ENCODE data around the gene LASP1. TPM values are rescaled to one million over a fixed set of nuclear protein-coding genes. Genes with fewer than 3 reads are reported as not detected.
A peak's percentile ranks its signal among the peaks of the same experiment; 100 is the strongest.
"Not testable (repeated sequence)": the region's sequence is repeated elsewhere in the genome, so short reads cannot be mapped to it uniquely, and the experiment has no call there.

The LASP1 gene
- total RNA-seq, 2 donors from 2014 or later, result 70.3 to 76.1 TPM

DNA sequence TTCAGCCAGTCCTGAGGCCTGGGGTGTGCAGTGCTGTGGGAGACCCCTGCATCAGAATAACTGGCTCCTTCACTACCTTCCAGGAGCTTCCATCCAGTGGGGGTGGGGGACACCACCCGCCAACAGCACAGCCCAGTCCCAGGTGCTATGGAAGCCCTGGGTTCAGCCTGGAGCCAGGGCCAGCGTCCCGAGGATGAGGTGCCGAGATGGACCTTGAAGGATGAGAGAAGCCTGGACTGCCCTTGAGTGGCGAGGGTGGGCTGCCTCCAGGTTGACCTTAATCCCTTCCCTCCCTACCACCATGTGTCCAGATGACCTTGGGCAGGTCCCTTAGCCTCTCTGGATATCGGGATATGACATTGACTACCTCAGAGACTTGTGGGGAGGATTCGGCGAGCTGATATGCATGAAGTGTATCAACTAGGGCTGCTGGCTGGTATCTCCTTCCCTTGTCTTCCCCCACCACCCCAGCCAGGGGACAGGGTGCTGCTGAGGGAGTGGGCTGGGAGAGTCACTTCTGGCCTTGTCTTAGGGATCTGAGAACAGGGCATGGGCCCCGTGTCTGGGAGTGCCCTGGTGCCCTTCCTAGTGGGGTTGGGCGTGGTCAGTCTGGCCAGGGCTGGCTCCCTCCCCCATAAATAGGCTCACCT is 41.3 kb downstream of the LASP1 start:
- no peak for ATAC-seq
- no peaks in the 10 kb centered on the region for H3K27me3 ChIP-seq
- peak in 1 of 4 donors; percentile 9 for DNase-seq
- peak overlapping the region in 3 of 4 donors; percentile 66 to 72 (median 67) for H3K27ac ChIP-seq
- no peak for TF ChIP-seq POLR2A (IDR thresholded peaks at IDR 0.05)
- TF ChIP-seq, protein P1, sequence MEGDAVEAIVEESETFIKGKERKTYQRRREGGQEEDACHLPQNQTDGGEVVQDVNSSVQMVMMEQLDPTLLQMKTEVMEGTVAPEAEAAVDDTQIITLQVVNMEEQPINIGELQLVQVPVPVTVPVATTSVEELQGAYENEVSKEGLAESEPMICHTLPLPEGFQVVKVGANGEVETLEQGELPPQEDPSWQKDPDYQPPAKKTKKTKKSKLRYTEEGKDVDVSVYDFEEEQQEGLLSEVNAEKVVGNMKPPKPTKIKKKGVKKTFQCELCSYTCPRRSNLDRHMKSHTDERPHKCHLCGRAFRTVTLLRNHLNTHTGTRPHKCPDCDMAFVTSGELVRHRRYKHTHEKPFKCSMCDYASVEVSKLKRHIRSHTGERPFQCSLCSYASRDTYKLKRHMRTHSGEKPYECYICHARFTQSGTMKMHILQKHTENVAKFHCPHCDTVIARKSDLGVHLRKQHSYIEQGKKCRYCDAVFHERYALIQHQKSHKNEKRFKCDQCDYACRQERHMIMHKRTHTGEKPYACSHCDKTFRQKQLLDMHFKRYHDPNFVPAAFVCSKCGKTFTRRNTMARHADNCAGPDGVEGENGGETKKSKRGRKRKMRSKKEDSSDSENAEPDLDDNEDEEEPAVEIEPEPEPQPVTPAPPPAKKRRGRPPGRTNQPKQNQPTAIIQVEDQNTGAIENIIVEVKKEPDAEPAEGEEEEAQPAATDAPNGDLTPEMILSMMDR (IDR thresholded peaks at IDR 0.05), result no peak
- intact Hi-C loops (cut with DNase I), result no loop called here
- peaks cover 15 to 17% of the 10 kb centered on the region in 2 donors for H3K36me3 ChIP-seq (replicated peaks in 1 of 2; ENCODE audit: insufficient read depth in 1 of 2, low read depth in 2 of 2)
- H3K4me1 ChIP-seq, result peaks cover 32% of the 10 kb centered on the region
- H3K9me3 ChIP-seq, result no peaks in the 10 kb centered on the region
- H3K4me3 ChIP-seq, result no peak overlapping the region
- WGBS, 2 donors, result 82 to 100% methylated on average over 1 to 10 of the region's 10 CpGs

DNA sequence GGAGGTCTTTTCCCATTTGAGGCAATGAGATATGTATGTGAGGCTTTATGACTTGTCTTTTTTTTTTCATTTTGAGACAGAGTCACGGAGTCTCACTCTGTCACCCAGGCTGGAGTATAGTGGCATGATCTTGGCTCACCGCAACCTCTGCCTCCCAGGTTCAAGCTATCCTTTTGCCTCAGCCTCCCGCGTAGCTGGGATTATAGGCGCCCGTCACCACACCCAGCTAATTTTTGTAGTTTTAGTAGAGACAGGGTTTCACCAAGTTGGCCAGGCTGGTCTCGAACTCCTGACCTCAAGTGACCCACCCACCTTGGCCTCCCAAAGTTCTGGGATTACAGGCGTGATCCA is 41.8 kb downstream of the LASP1 start:
- 92 to 96% methylated on average over 8 of the region's 8 CpGs for WGBS, 2 donors
- DNase-seq, result peak in 1 of 4 donors; percentile 8
- H3K9me3 ChIP-seq; ATAC-seq; H3K4me3 ChIP-seq; intact Hi-C loops (cut with DNase I); H3K27me3 ChIP-seq: not testable (repeated sequence)
- Histone ChIP-seq H3K27ac (peak overlapping the region; percentile 66 to 72 (median 67)), H3K4me1 (peaks cover 32% of the 10 kb centered on the region), H3K36me3 (replicated peaks in 1 of 2; ENCODE audit: insufficient read depth in 1 of 2, low read depth in 2 of 2) (peaks cover 15 to 19% of the 10 kb centered on the region in 2 donors)

DNA sequence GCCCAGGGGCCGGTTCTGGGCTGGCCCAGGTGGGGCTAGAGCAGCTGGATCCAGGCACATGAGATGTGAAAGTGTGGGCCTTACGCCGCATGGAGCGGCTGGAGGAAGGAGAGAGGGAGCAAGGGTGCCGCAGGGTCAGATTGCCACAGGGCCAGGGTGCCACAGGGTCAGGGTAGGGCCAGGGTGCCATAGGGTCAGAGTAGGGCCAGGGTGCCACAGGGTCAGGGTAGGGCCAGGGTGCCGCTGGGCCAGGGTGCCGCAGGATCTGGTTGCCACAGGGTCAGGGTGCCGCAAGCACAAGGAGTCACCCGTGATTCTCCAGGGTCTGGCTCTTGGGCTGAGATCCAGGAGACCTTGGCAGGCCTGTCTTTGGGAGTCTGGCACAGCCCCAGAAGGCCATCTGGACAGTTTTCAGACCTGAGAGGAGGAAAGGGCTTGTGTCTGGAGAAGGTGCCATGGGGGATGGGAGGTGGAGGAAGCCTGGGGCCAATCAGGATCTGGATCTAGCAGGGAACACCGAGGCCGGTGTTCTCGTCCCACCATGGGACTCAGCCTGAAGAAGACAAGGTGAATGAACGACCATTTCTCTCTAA is 42.5 kb downstream of the LASP1 start:
- Histone ChIP-seq H3K4me1 (peaks cover 32% of the 10 kb centered on the region), H3K4me3 (no peak overlapping the region), H3K27ac (peak overlapping the region; percentile 66 to 72 (median 67)), H3K36me3 (replicated peaks in 1 of 2; ENCODE audit: insufficient read depth in 1 of 2, low read depth in 2 of 2) (peaks cover 15 to 22% of the 10 kb centered on the region in 2 donors), H3K9me3 (no peaks in the 10 kb centered on the region), H3K27me3 (no peaks in the 10 kb centered on the region)
- no peak for TF ChIP-seq POLR2A (IDR thresholded peaks at IDR 0.05)
- TF ChIP-seq, protein P1 (IDR thresholded peaks at IDR 0.05), result no peak
- intact Hi-C loops (cut with DNase I), result no loop called here
- ATAC-seq, result peak; percentile 89
- peak; percentile 89 to 95 (median 92) for DNase-seq
- WGBS, 2 donors, result 48 to 63% methylated on average over 13 of the region's 13 CpGs

DNA sequence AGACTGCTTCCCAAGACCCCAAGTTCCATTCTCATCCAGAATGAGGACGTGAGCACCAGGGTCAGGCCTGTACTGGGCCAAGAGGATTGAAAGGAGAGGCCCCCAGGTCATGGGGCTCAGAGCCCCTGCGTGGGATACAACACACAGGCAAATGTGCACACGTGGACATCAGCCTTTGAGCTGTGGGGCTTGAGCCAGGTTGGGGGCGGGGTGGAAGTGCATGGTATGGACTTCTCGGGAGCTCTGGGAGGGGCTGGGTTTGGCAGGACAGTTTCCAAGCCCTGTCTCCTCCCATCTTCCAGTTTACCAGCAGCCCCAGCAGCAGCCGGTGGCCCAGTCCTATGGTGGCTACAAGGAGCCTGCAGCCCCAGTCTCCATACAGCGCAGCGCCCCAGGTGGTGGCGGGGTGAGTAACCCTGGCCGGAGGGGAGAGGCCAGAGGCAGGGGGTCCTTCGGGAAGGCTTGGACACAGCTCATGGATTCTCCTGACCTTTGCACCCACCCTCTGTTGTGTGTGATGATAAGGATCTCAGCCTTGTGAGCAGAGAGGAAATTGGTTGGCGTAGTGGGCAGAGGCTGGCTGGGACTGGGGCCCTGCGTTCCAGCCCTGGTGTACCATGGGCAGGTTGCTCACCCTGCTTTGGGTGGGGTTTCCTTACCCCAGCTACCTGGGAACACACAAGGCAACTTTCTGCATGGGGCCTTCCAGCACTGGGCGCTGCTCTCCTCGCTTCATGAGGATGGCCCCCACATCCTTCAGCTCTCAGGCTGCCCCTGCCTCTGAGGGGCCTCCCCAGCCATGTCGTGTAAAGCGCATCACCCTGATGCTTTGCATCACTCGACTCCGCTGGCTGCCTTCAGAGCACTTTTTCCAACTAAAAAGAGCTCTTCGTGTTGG is 45.1 kb downstream of the LASP1 start:
- H3K4me1 ChIP-seq, result peaks cover 25% of the 10 kb centered on the region
- H3K36me3 ChIP-seq (replicated peaks in 1 of 2; ENCODE audit: insufficient read depth in 1 of 2, low read depth in 2 of 2), result peaks cover 26 to 41% of the 10 kb centered on the region in 2 donors
- H3K9me3 ChIP-seq, result no peaks in the 10 kb centered on the region
- intact Hi-C loops (cut with DNase I), result no loop called here
- ATAC-seq (no peak), DNase-seq (no peak)
- 77 to 89% methylated on average over 8 to 20 of the region's 20 CpGs for WGBS, 2 donors
- no peak overlapping the region for H3K27ac ChIP-seq
- no peaks in the 10 kb centered on the region for H3K27me3 ChIP-seq
- no peak overlapping the region for H3K4me3 ChIP-seq
- TF ChIP-seq, protein P1 (IDR thresholded peaks at IDR 0.05), result no peak
- no peak for TF ChIP-seq POLR2A (IDR thresholded peaks at IDR 0.05)

DNA sequence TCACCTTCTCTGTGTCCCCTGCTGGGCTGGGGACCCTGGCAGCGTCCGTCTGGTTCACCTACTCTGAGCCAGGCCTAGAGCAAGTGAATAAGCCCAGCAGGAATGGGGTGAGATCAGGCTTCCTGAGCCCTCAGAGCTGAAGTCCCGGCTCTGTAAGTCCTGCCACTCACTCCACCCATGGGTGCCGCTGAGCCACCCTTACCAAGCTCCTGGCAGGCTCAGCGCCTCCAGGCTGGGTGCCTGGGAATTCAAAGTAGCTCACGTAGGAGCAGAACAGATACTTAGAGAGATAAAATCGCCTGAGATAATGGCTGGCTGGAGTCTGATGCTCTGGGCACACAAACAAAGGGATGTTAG is 45.8 kb downstream of the LASP1 start:
- no peak overlapping the region for H3K4me3 ChIP-seq
- no peaks in the 10 kb centered on the region for H3K9me3 ChIP-seq
- DNase-seq (no peak), ATAC-seq (no peak)
- H3K27me3 ChIP-seq, result no peaks in the 10 kb centered on the region
- peaks cover 25% of the 10 kb centered on the region for H3K4me1 ChIP-seq
- intact Hi-C loops (cut with DNase I), result no loop called here
- H3K36me3 ChIP-seq (replicated peaks in 1 of 2; ENCODE audit: insufficient read depth in 1 of 2, low read depth in 2 of 2), result peaks cover 26 to 43% of the 10 kb centered on the region in 2 donors
- H3K27ac ChIP-seq, result no peak overlapping the region
- no peak for TF ChIP-seq POLR2A (IDR thresholded peaks at IDR 0.05)
- TF ChIP-seq, protein P1 (IDR thresholded peaks at IDR 0.05), result no peak
- WGBS, 2 donors, result 76 to 86% methylated on average over 3 to 7 of the region's 7 CpGs

Data from body of pancreas (tissue), 4 donors.